Glomerular visceral epithelial cell (primary cell): ENCODE measurements around the gene SPTBN1.
"Not testable (repeated sequence)": the region's sequence is repeated elsewhere in the genome, so short reads cannot be mapped to it uniquely, and the experiment has no call there.

Source experiments
- DNase-seq: peaks from one replicate; pipeline ENCODE4 v3.0.0-alpha.2; 2016; ENCODE audit errors: extremely low spot score

SPTBN1 gene

DNA sequence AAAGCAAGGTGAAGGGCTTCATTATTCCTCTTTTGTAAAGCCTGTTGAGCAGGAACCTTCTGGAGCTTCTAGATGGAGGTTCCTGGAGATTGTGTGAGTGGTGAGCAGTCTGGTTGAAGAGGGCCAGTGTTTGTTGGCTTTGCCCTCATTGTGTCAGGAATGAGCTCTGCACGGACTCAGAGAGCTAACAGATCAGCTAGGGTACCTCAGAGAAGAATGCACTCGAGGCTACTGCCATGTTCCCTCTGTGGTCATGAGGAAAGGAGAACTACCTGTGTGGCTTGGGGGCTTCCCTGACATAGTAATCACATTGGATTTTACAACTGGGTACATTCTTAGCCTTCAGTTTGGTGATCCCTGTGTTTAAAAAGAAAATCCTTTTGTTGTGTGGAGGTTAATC, 46.6 kb downstream of the SPTBN1 start:
- DNase-seq, result no peak

GRCh38 chr2:54503192-54503591, 47.1 kb downstream of the SPTBN1 start:
- no peak for DNase-seq

DNA sequence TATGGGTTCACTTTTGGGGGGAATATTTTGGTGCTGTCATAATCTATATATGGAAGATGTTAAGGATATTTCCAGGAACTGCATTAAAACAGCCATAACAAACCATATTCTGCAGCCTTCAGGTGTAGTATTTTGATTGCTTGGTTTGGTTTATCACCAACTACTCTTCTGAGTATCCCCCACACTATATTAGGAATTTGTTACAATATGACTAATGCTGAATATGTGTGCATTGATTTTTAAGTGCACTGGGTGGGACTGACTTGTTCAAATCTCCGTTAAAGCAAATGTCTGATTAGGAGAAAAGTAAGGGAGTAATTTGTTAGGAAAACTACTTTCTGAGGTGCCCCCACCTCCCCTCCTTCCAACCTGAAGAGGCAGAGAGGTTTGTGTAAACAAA, 47.7 kb downstream of the SPTBN1 start:
- DNase-seq, result no peak

GRCh38 chr2:54504866-54505265, 48.7 kb downstream of the SPTBN1 start:
- no peak for DNase-seq

- no peak for DNase-seq
These were observed 52.4 kb downstream of the SPTBN1 start for GRCh38 chr2:54508541-54508940.

GRCh38 chr2:54509043-54509442, 52.9 kb downstream of the SPTBN1 start:
- DNase-seq, result not testable (repeated sequence)

DNA sequence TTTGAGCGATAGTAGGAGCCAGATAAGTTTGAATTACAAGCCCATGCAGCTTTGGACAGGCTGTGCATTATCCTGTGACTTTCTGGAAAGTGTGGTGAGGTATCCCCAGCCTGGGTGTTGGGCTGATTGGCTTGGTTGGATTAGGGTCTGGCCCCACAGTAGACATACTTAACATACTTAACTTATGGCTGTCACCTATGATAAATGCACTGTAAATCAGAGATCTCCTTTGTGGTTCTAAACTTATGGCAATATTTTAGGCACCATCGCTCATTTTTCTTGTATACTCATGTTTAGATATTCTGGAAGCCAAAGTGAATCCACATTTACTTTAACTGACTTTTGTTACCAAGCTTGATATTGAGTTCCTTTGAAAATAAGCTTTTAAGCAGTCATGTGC, 54.8 kb downstream of the SPTBN1 start:
- no peak for DNase-seq

- no peak for DNase-seq
These were observed 56.1 kb downstream of the SPTBN1 start for GRCh38 chr2:54512183-54512582.

DNA sequence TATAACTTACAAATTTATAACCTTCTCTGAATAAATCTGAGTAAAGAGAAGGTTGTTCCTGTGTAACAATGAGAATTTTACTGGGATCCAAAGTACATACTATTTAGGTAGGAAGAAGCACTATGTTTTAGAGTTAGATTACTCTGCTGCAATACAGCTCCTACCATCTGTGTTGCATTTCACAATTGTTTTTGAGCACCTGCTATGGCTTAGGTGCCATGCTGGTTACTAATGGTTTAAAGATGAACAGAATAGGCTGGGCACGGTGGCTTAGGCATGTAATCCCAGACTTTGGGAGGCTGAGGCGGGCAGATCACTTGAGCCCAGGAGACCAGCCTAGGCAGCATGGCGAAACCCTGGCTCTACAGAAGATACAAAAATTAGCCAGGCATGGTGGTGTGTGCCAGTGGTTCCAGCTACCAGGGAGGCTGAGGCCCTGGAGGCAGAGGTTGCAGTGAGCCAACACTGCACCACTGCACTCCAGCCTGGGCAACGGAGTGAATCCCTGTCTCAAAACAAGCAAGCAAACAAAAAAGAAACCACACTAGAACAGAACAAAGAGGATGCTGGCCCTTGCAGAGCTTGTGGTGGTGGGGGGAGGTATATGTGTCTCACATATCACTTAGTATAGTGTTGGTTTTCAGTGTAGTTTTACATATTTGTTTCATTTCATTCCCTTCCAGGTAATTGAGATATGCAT, 56.7 kb downstream of the SPTBN1 start:
- no peak for DNase-seq

DNA sequence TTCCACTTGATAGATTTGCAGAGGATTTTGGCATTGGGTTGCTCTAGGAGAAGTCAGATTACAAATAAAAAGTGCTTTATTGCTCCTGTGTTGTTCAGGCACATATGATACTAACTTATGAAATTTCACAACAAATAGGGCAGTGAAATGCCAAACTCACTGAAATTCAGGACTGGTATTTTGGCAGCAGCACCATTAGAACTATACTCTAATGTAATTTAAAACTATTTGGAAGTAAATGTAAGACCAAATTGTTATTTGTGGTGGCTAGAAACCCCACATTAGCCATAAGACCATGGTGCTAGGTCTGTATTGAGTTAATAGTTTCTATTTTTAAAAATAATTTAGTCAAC, 57.2 kb downstream of the SPTBN1 start:
- DNase-seq, result no peak

GRCh38 chr2:54514822-54515569, 58.9 kb downstream of the SPTBN1 start:
- DNase-seq, result no peak

- DNase-seq, result no peak
These were observed 60.7 kb downstream of the SPTBN1 start for GRCh38 chr2:54516842-54517241.

- not testable (repeated sequence) for DNase-seq
These were observed 61.9 kb downstream of the SPTBN1 start for GRCh38 chr2:54518016-54518415.

- no peak for DNase-seq
These were observed 62.3 kb downstream of the SPTBN1 start for GRCh38 chr2:54518430-54518829.

GRCh38 chr2:54519841-54520459, 63.8 kb downstream of the SPTBN1 start:
- DNase-seq, result no peak

DNA sequence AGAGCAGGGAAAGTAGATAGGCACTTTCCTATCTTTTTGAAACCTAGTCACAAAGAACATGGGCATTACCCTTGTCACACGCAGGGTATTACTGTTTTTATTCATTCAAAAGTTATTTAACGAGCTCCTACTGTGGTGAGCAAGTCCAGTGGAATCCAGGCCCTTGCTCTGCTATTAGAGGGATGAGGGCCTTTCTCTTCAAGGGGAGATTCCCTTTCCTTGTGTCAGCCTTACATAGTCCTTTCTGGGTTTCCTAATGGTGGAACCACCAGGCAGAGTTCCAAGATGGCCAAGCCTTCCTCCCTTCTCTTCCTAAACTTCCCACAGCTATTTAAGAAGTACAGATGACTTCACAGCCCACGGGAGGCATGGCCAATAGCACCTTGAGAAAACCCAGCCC, 64.6 kb downstream of the SPTBN1 start:
- DNase-seq, result peak; percentile 78

DNA sequence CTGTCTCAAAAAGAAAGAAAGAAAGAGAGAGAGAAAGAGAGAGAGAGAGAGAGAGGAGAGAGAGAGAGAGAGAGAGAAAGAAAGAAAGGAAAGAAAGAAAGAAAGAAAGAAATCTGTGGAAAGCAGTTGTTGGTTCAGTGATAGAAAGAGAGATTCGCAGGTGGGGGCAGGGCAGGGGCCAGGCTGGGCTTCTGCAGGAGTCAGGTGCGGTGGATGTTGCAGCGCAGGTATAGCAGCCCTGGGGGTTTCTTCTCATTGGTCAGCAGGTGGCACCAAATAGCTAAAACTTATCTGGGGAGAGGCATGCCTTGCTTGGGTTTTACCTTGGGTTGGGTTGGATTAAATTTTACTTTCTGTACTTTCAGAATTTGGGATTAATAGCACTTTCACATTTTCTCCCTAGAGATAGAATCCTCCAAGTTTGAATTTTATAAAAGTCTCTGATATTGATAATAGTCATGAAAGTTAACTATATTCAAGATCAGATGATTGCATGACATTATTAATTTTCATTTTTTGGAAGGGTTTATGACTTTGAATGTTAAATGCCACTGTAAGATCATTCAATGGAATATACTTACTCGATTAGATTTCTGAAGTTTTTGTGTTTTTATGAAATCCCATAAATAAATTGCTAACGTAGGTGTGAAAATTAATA, 66.6 kb downstream of the SPTBN1 start:
- peak; percentile 67 for DNase-seq

DNA sequence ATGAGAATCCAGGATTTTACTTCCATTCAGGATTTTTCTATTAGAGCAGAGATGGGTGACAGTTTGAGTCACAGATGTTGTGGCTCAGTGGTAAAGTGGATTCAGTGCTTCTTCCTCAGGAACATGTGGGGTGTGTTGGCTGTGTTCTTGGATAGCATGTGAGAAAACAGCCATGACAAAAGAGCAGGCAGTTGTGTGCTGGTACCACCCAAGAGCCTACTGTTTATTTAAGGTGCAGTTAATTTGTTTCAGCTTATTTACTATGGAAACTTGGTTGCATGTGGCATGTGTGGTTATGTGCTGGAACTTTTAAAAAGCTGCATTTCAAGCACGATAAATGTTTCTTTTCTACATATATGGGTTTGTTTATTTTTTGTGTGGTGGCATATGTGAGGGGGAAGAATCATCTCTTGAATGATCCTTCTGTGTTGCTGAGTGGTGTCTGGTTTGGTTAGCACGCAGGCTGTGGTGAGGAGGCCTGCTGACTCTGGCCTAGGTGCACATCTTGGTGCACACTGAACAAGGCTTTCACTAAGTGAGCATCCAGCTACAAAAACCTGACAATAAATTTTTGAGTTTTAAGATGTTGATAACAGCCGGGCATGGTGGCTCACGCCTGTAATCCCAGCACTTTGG, 67.3 kb downstream of the SPTBN1 start:
- DNase-seq, result no peak

GRCh38 chr2:54524226-54524991, 68.3 kb downstream of the SPTBN1 start:
- peak; percentile 88 for DNase-seq

DNA sequence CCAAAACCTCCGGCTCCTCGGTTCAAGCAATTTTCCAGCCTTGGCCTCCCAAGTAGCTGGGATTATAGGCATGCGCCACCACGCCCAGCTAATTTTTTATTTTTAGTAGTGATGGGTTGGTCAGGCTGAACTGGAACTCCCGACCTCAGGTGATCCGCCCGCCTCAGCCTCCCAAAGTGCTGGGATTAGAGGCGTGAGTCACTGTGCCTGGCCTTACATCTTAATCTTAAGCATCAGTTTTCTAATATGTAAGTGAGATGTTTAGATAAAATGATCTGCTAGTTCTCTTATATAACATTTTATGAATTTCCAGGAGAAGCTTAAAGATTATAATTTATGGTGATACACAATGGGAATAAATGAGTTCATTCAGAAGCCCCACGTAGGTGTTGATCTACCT, 69.2 kb downstream of the SPTBN1 start:
- DNase-seq, result no peak

DNA sequence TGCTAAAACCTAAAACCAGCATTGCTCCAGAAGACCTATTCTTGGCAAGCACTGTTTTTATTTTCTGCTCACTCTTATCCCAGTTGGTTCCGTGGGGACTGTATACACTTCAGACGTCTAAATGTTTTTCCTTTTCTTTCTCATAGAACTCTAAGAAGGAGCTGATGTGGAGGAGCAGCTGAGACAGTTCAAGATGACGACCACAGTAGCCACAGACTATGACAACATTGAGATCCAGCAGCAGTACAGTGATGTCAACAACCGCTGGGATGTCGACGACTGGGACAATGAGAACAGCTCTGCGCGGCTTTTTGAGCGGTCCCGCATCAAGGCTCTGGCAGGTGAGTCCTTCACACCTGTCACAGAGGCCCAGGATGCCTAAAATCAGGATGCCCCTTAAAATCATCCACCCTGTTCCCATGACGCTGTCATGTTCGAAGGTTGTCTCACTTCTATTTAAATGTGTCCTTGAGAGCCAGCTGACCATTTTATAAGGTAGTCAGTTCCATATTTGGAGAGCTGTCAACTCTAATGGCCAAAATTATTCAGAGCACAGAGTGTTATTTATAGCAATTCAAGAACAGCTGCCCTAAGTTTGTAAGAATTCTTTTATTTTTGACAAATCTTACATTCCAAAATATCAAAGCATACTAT, 70.2 kb downstream of the SPTBN1 start:
- no peak for DNase-seq
